Gastroesophageal sphincter (tissue), 3 donors: ENCODE results near the gene LPCAT1.

Source experiments
- POLR2A ChIP-seq, 2 donors: fragments of 450-650 bp; IDR thresholded peaks; one replicate each; pipeline ENCODE4 v1.6.1; 2017; ENCODE audit warnings: antibody characterized with exemption in 2 of 2, mild to moderate bottlenecking in 2 of 2, moderate library complexity in 1 of 2
- TF ChIP-seq, protein P1 (sequence below), 4 experiments: fragments of 200-600 bp in 2 of 4; fragments of 450-650 bp in 2 of 4; sonication (generic) in 1 of 4; IDR thresholded peaks; one replicate each; pipeline ENCODE4 v1.5.1; 2017 to 2019; ENCODE audit warnings: antibody characterized with exemption in 4 of 4, mild to moderate bottlenecking in 2 of 4, moderate library complexity in 2 of 4

DNA sequence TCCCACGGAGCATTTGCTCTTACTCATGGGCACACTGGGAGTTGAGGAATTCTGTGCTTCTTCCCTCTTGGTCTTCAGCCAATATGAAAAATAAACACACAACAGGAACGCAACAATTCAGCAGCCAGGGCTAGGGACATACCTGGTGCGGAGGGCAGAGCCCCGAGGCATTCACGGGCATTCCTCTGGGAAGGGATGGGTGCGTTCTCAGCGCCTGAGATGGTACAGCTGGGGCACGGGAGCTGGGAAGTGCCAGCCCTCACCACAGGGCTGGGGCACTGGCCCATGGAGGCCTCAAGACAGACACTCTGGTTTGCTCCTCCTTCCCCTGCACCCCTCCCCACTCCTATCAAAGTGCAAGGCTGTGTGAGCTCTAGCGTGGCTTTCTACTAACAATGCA lies 80.6 kb downstream of the LPCAT1 start:
- TF ChIP-seq, protein P1, sequence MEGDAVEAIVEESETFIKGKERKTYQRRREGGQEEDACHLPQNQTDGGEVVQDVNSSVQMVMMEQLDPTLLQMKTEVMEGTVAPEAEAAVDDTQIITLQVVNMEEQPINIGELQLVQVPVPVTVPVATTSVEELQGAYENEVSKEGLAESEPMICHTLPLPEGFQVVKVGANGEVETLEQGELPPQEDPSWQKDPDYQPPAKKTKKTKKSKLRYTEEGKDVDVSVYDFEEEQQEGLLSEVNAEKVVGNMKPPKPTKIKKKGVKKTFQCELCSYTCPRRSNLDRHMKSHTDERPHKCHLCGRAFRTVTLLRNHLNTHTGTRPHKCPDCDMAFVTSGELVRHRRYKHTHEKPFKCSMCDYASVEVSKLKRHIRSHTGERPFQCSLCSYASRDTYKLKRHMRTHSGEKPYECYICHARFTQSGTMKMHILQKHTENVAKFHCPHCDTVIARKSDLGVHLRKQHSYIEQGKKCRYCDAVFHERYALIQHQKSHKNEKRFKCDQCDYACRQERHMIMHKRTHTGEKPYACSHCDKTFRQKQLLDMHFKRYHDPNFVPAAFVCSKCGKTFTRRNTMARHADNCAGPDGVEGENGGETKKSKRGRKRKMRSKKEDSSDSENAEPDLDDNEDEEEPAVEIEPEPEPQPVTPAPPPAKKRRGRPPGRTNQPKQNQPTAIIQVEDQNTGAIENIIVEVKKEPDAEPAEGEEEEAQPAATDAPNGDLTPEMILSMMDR (IDR thresholded peaks at IDR 0.05) = no peak
- no peak for TF ChIP-seq POLR2A (IDR thresholded peaks at IDR 0.05)
